ENCODE data around the gene SLC17A2.

The SLC17A2 gene

GRCh38 chr6:25918083-25918683 is 12.3 kb downstream of the SLC17A2 start:
- DNase-seq = no peak

- no peak for DNase-seq
Observed at GRCh38 chr6:25916789-25917490, 13.6 kb downstream of the SLC17A2 start.

GRCh38 chr6:25916330-25916729 is 14.2 kb downstream of the SLC17A2 start:
- no peak for DNase-seq

GRCh38 chr6:25913741-25914140 is 16.8 kb downstream of the SLC17A2 start:
- DNase-seq = no peak

GRCh38 chr6:25911351-25911750 is 19.1 kb downstream of the SLC17A2 start:
- DNase-seq = no peak

GRCh38 chr6:25907475-25908014 is 22.9 kb downstream of the SLC17A2 start:
- DNase-seq = no peak

GRCh38 chr6:25903467-25904099 is 26.9 kb downstream of the SLC17A2 start:
- DNase-seq = no peak

- DNase-seq = no peak
Observed at GRCh38 chr6:25902071-25902470, 28.4 kb downstream of the SLC17A2 start.

- no peak for DNase-seq
Observed at GRCh38 chr6:25900843-25901242, 29.6 kb downstream of the SLC17A2 start.

GRCh38 chr6:25899580-25900408 is 30.7 kb downstream of the SLC17A2 start:
- no peak for DNase-seq

GRCh38 chr6:25899123-25899522 is 31.4 kb downstream of the SLC17A2 start:
- DNase-seq = no peak

- DNase-seq = no peak
Observed at GRCh38 chr6:25898289-25898977, 32.1 kb downstream of the SLC17A2 start.

- no peak for DNase-seq
Observed at GRCh38 chr6:25896252-25896651, 34.2 kb downstream of the SLC17A2 start.

- DNase-seq = no peak
Observed at GRCh38 chr6:25895771-25896170, 34.7 kb downstream of the SLC17A2 start.

GRCh38 chr6:25893778-25894177 is 36.7 kb downstream of the SLC17A2 start:
- no peak for DNase-seq

- DNase-seq = no peak
Observed at GRCh38 chr6:25892877-25893276, 37.6 kb downstream of the SLC17A2 start.

- DNase-seq = peak; percentile 23
Observed at GRCh38 chr6:25889877-25890853, 40.3 kb downstream of the SLC17A2 start.

GRCh38 chr6:25888626-25889025 is 41.9 kb downstream of the SLC17A2 start:
- DNase-seq = no peak

GRCh38 chr6:25886066-25886465 is 44.4 kb downstream of the SLC17A2 start:
- no peak for DNase-seq

GRCh38 chr6:25883991-25884390 is 46.5 kb downstream of the SLC17A2 start:
- DNase-seq = no peak

GRCh38 chr6:25883536-25883935 is 47.0 kb downstream of the SLC17A2 start:
- no peak for DNase-seq
